Ovary (tissue), 3 donors: ENCODE results near the gene AMD1.

ENCODE experiments used
- EP300 ChIP-seq: sonication (generic); formaldehyde crosslinking; IDR thresholded peaks from one replicate; pipeline ENCODE4 v1.6.1; 2017; ENCODE audit warnings: antibody characterized with exemption
- POLR2A ChIP-seq: fragments of 450-650 bp; IDR thresholded peaks from one replicate; pipeline ENCODE4 v1.6.1; 2017; ENCODE audit warnings: antibody characterized with exemption, mild to moderate bottlenecking, moderate library complexity
- TF ChIP-seq, protein P1 (sequence below), 3 donors: fragments of 450-650 bp in 2 of 3; fragments of 200-600 bp in 1 of 3; IDR thresholded peaks; one replicate each; pipeline versions ENCODE4 v1.5.1 to v1.8.0; 2016 to 2022; ENCODE audit warnings: antibody characterized with exemption in 3 of 3, mild to moderate bottlenecking in 1 of 3
- donor health status: DM: no; HTN: no; CAD: no.

DNA sequence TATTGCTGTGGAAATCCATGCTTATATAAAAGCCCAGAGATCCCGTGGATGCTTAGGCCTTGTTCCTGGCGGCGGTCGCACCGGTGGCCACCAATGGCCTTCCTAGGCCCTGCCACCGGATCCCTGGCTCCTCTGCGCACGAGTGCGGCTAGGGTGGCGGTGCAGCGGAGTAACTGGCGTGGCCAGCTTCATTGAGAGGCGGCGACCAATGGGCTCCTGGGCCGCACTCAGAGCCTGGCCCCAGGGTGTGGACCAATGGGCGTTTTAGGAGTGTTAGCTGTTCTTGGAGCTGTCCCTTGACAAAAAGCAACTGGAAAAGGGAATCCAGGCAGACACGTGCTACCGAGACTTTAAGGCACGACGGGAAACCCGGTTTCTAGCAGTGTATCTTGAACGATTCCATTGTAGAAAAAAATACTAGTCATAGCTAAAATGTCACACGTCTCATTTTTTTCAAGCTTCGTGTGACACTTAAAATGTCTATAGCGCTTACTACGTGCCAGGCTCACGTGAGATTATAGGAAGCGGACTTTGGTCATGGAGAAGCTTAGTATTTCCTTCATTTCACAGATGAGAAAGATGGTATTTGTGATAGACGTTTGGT is 1.7 kb downstream of the AMD1 start:
- TF ChIP-seq EP300 (no peak), POLR2A (peak; percentile 69)
- TF ChIP-seq, protein P1, sequence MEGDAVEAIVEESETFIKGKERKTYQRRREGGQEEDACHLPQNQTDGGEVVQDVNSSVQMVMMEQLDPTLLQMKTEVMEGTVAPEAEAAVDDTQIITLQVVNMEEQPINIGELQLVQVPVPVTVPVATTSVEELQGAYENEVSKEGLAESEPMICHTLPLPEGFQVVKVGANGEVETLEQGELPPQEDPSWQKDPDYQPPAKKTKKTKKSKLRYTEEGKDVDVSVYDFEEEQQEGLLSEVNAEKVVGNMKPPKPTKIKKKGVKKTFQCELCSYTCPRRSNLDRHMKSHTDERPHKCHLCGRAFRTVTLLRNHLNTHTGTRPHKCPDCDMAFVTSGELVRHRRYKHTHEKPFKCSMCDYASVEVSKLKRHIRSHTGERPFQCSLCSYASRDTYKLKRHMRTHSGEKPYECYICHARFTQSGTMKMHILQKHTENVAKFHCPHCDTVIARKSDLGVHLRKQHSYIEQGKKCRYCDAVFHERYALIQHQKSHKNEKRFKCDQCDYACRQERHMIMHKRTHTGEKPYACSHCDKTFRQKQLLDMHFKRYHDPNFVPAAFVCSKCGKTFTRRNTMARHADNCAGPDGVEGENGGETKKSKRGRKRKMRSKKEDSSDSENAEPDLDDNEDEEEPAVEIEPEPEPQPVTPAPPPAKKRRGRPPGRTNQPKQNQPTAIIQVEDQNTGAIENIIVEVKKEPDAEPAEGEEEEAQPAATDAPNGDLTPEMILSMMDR (IDR thresholded peaks at IDR 0.05), result no peak
